ENCODE measurements around the gene CALCOCO1. TPM values are rescaled to one million over a fixed set of nuclear protein-coding genes. Genes with fewer than 3 reads are reported as not detected.
"Not testable (repeated sequence)": the region's sequence is repeated elsewhere in the genome, so short reads cannot be mapped to it uniquely, and the experiment has no call there.

The CALCOCO1 gene
- total RNA-seq, 5 donors from 2014 or later (not counting 1 experiment from before 2014, with no cell fraction given), result 118 to 162 (median 153) TPM

- POLR2A ChIA-PET, result interaction anchor here in 1 of 2 donors (0.7 kb wide), 1 partner anchor 44 kb away, joined by 3 read pairs; no protein-coding TSS in a partner anchor
- H3K27ac ChIP-seq (ENCODE audit: low read length), result no peak overlapping the region
- Mint-ChIP-seq H3K9me3 (no peaks in the 10 kb centered on the region), H3K4me3 (no peak overlapping the region), H3K27me3 (peaks cover 9 to 10% of the 10 kb centered on the region in 2 donors), H3K36me3 (no peaks in the 10 kb centered on the region), H3K4me1 (no peaks in the 10 kb centered on the region), H3K27ac (no peak overlapping the region)
- H3K27me3 ChIP-seq (replicated peaks in 1 of 2; ENCODE audit: control insufficient read depth in 2 of 2, extremely low read depth in 1 of 2, insufficient read depth in 2 of 2, low read length in 1 of 2), result peaks cover 3 to 10% of the 10 kb centered on the region in 2 experiments
- ATAC-seq (replicated peaks in 1 of 4), result no peak
- no peaks in the 10 kb centered on the region for H3K9me3 ChIP-seq
- CTCF ChIA-PET, result interaction anchor here in 1 of 2 donors (0.6 to 1.3 kb wide), 5 partner anchors 10 to 60 kb away, joined by 3 read pairs; no protein-coding TSS in a partner anchor
- H3K4me1 ChIP-seq (ENCODE audit: control insufficient read depth in 1 of 2, extremely low read depth in 1 of 2, insufficient read depth in 2 of 2, low read length in 2 of 2), result no peaks in the 10 kb centered on the region
- H3K36me3 ChIP-seq (ENCODE audit: control insufficient read depth in 2 of 2, extremely low read depth in 1 of 2, insufficient read depth in 1 of 2, low read length in 1 of 2), result no peaks in the 10 kb centered on the region
- no peak for DNase-seq
- no peak overlapping the region for H3K4me3 ChIP-seq (ENCODE audit: control insufficient read depth in 1 of 2, extremely low read depth in 1 of 2, low read length in 1 of 2)
- WGBS (ENCODE audit: insufficient coverage), result no CpG with 5 or more reads among the region's 3 CpGs
These were observed 40.8 kb downstream of the CALCOCO1 start for GRCh38 chr12:53686436-53686835.

GRCh38 chr12:53684654-53685220 lies 42.5 kb downstream of the CALCOCO1 start:
- no peak overlapping the region for H3K27ac ChIP-seq (ENCODE audit: low read length)
- H3K4me3 Mint-ChIP-seq, result no peak overlapping the region
- CTCF ChIA-PET, result no interaction called here
- no peaks in the 10 kb centered on the region for H3K9me3 Mint-ChIP-seq
- H3K27me3 ChIP-seq (replicated peaks in 1 of 2; ENCODE audit: control insufficient read depth in 2 of 2, extremely low read depth in 1 of 2, insufficient read depth in 2 of 2, low read length in 1 of 2), result peaks cover 0 to 3% of the 10 kb centered on the region in 2 experiments
- H3K4me3 ChIP-seq (ENCODE audit: control insufficient read depth in 1 of 2, extremely low read depth in 1 of 2, low read length in 1 of 2), result no peak overlapping the region
- DNase-seq (no peak), ATAC-seq (replicated peaks in 1 of 4) (no peak)
- 85% methylated on average over 3 of the region's 3 CpGs for WGBS (ENCODE audit: insufficient coverage)
- no peaks in the 10 kb centered on the region for H3K4me1 ChIP-seq (ENCODE audit: control insufficient read depth in 1 of 2, extremely low read depth in 1 of 2, insufficient read depth in 2 of 2, low read length in 2 of 2)
- peaks cover 6 to 13% of the 10 kb centered on the region in 2 donors for H3K27me3 Mint-ChIP-seq
- POLR2A ChIA-PET, result no interaction called here
- H3K36me3 Mint-ChIP-seq, result no peaks in the 10 kb centered on the region
- H3K9me3 ChIP-seq, result no peaks in the 10 kb centered on the region
- no peaks in the 10 kb centered on the region for H3K36me3 ChIP-seq (ENCODE audit: control insufficient read depth in 2 of 2, extremely low read depth in 1 of 2, insufficient read depth in 1 of 2, low read length in 1 of 2)
- H3K27ac Mint-ChIP-seq, result no peak overlapping the region
- no peaks in the 10 kb centered on the region for H3K4me1 Mint-ChIP-seq

- no peaks in the 10 kb centered on the region for H3K9me3 Mint-ChIP-seq
- Histone ChIP-seq H3K27me3 (replicated peaks in 1 of 2; ENCODE audit: control insufficient read depth in 2 of 2, extremely low read depth in 1 of 2, insufficient read depth in 2 of 2, low read length in 1 of 2) (peaks cover 0 to 3% of the 10 kb centered on the region in 2 experiments), H3K36me3 (ENCODE audit: control insufficient read depth in 2 of 2, extremely low read depth in 1 of 2, insufficient read depth in 1 of 2, low read length in 1 of 2) (no peaks in the 10 kb centered on the region), H3K27ac (ENCODE audit: low read length) (no peak overlapping the region), H3K4me3 (ENCODE audit: control insufficient read depth in 1 of 2, extremely low read depth in 1 of 2, low read length in 1 of 2) (no peak overlapping the region), H3K9me3 (no peaks in the 10 kb centered on the region), H3K4me1 (ENCODE audit: control insufficient read depth in 1 of 2, extremely low read depth in 1 of 2, insufficient read depth in 2 of 2, low read length in 2 of 2) (no peaks in the 10 kb centered on the region)
- ChIA-PET POLR2A (no interaction called here), CTCF (no interaction called here)
- H3K4me3 Mint-ChIP-seq, result no peak overlapping the region
- H3K4me1 Mint-ChIP-seq, result no peaks in the 10 kb centered on the region
- no peak overlapping the region for H3K27ac Mint-ChIP-seq
- 93% methylated on average over 3 of the region's 9 CpGs for WGBS (ENCODE audit: insufficient coverage)
- ATAC-seq (replicated peaks in 1 of 4) (no peak), DNase-seq (no peak)
- peaks cover 11 to 16% of the 10 kb centered on the region in 2 donors for H3K27me3 Mint-ChIP-seq
- no peaks in the 10 kb centered on the region for H3K36me3 Mint-ChIP-seq
These were observed 43.3 kb downstream of the CALCOCO1 start for GRCh38 chr12:53683983-53684382.

- no peaks in the 10 kb centered on the region for H3K4me1 Mint-ChIP-seq
- ChIA-PET POLR2A (no interaction called here), CTCF (interaction anchor here in 1 of 2 donors (0.6 kb wide), 1 partner anchor 79 kb away, joined by 3 read pairs; no protein-coding TSS in a partner anchor)
- no CpG with 5 or more reads among the region's 2 CpGs for WGBS (ENCODE audit: insufficient coverage)
- Histone ChIP-seq H3K4me1 (ENCODE audit: control insufficient read depth in 1 of 2, extremely low read depth in 1 of 2, insufficient read depth in 2 of 2, low read length in 2 of 2) (no peaks in the 10 kb centered on the region), H3K4me3 (ENCODE audit: control insufficient read depth in 1 of 2, extremely low read depth in 1 of 2, low read length in 1 of 2) (no peak overlapping the region), H3K27ac (ENCODE audit: low read length) (no peak overlapping the region), H3K27me3 (replicated peaks in 1 of 2; ENCODE audit: control insufficient read depth in 2 of 2, extremely low read depth in 1 of 2, insufficient read depth in 2 of 2, low read length in 1 of 2) (peaks cover 0 to 3% of the 10 kb centered on the region in 2 experiments), H3K9me3 (no peaks in the 10 kb centered on the region), H3K36me3 (ENCODE audit: control insufficient read depth in 2 of 2, extremely low read depth in 1 of 2, insufficient read depth in 1 of 2, low read length in 1 of 2) (no peaks in the 10 kb centered on the region)
- ATAC-seq (replicated peaks in 1 of 4), result no peak
- DNase-seq, result no peak
- no peaks in the 10 kb centered on the region for H3K36me3 Mint-ChIP-seq
- H3K27me3 Mint-ChIP-seq, result peaks cover 10 to 18% of the 10 kb centered on the region in 2 donors
- no peak overlapping the region for H3K4me3 Mint-ChIP-seq
- H3K9me3 Mint-ChIP-seq, result no peaks in the 10 kb centered on the region
- H3K27ac Mint-ChIP-seq, result no peak overlapping the region
These were observed 43.8 kb downstream of the CALCOCO1 start for GRCh38 chr12:53683494-53683893.

- H3K4me3 ChIP-seq (ENCODE audit: control insufficient read depth in 1 of 2, extremely low read depth in 1 of 2, low read length in 1 of 2); H3K27ac ChIP-seq (ENCODE audit: low read length); DNase-seq; H3K36me3 Mint-ChIP-seq; ATAC-seq (replicated peaks in 1 of 4); H3K27ac Mint-ChIP-seq; H3K4me3 Mint-ChIP-seq; H3K9me3 ChIP-seq; POLR2A ChIA-PET; H3K36me3 ChIP-seq (ENCODE audit: control insufficient read depth in 2 of 2, extremely low read depth in 1 of 2, insufficient read depth in 1 of 2, low read length in 1 of 2); H3K9me3 Mint-ChIP-seq: not testable (repeated sequence)
- H3K27me3 Mint-ChIP-seq, result peaks cover 22 to 23% of the 10 kb centered on the region in 2 donors
- Histone ChIP-seq H3K4me1 (ENCODE audit: control insufficient read depth in 1 of 2, extremely low read depth in 1 of 2, insufficient read depth in 2 of 2, low read length in 2 of 2) (peaks cover 11 to 21% of the 10 kb centered on the region in 2 experiments), H3K27me3 (replicated peaks in 1 of 2; ENCODE audit: control insufficient read depth in 2 of 2, extremely low read depth in 1 of 2, insufficient read depth in 2 of 2, low read length in 1 of 2) (peaks cover 3 to 19% of the 10 kb centered on the region in 2 experiments)
- H3K4me1 Mint-ChIP-seq, result peaks cover 7 to 18% (median 11%) of the 10 kb centered on the region in 3 donors
- CTCF ChIA-PET, result interaction anchor here in 1 of 2 donors (0.7 kb wide), 1 partner anchor 28 kb away, joined by 3 read pairs; no protein-coding TSS in a partner anchor
- WGBS (ENCODE audit: insufficient coverage), result 100% methylated on average over 1 of the region's 5 CpGs
These were observed 47.2 kb downstream of the CALCOCO1 start for GRCh38 chr12:53680061-53680460.

- POLR2A ChIA-PET, result interaction anchor here in 1 of 2 donors (0.5 to 0.6 kb wide), 3 partner anchors 30 to 116 kb away, joined by 3 to 5 read pairs (median 5); no protein-coding TSS in a partner anchor
- no peak for ATAC-seq (replicated peaks in 1 of 4)
These were observed 49.5 kb downstream of the CALCOCO1 start for GRCh38 chr12:53677800-53678148.

More at GRCh38 chr12:53677800-53678148, 49.5 kb downstream of the CALCOCO1 start:
- no CpG with 5 or more reads among the region's 5 CpGs for WGBS (ENCODE audit: insufficient coverage)
- Histone ChIP-seq H3K27ac (ENCODE audit: low read length) (no peak overlapping the region), H3K4me1 (ENCODE audit: control insufficient read depth in 1 of 2, extremely low read depth in 1 of 2, insufficient read depth in 2 of 2, low read length in 2 of 2) (peaks cover 19 to 24% of the 10 kb centered on the region in 2 experiments), H3K4me3 (ENCODE audit: control insufficient read depth in 1 of 2, extremely low read depth in 1 of 2, low read length in 1 of 2) (no peak overlapping the region), H3K36me3 (ENCODE audit: control insufficient read depth in 2 of 2, extremely low read depth in 1 of 2, insufficient read depth in 1 of 2, low read length in 1 of 2) (peaks cover 0 to 9% of the 10 kb centered on the region in 2 donors), H3K27me3 (replicated peaks in 1 of 2; ENCODE audit: control insufficient read depth in 2 of 2, extremely low read depth in 1 of 2, insufficient read depth in 2 of 2, low read length in 1 of 2) (peaks cover 3 to 19% of the 10 kb centered on the region in 2 experiments), H3K9me3 (no peaks in the 10 kb centered on the region)
- peaks cover 8% of the 10 kb centered on the region for H3K36me3 Mint-ChIP-seq
- H3K4me1 Mint-ChIP-seq, result peaks cover 13 to 33% (median 28%) of the 10 kb centered on the region in 3 donors
- DNase-seq, result no peak
- no peak overlapping the region for H3K27ac Mint-ChIP-seq
- peaks cover 18 to 23% of the 10 kb centered on the region in 2 donors for H3K27me3 Mint-ChIP-seq
- CTCF ChIA-PET, result interaction anchor here (0.6 to 1.0 kb wide), 6 partner anchors 56 to 1756 kb away, joined by 3 to 4 read pairs (median 3); no protein-coding TSS in a partner anchor
- H3K9me3 Mint-ChIP-seq, result no peaks in the 10 kb centered on the region
- H3K4me3 Mint-ChIP-seq, result peak overlapping the region; percentile 87 to 93 (median 92)
